Stimulated activated CD4-positive, alpha-beta T cell treated with anti-CD3 and anti-CD28 coated beads, TNF-alpha, amount 100 ng/mL, for 48 hours (primary cell): ENCODE measurements around the gene CR2.
"Not testable (repeated sequence)": the region's sequence is repeated elsewhere in the genome, so short reads cannot be mapped to it uniquely, and the experiment has no call there.

Experiments
- DNase-seq, 3 donors: peaks; one replicate each; pipeline ENCODE4 v3.0.0-alpha.2; 2020; ENCODE audit warnings: low read depth in 3 of 3

CR2 gene

GRCh38 chr1:207504438-207504837 lies 50.3 kb downstream of the CR2 start:
- DNase-seq = no peak

DNA sequence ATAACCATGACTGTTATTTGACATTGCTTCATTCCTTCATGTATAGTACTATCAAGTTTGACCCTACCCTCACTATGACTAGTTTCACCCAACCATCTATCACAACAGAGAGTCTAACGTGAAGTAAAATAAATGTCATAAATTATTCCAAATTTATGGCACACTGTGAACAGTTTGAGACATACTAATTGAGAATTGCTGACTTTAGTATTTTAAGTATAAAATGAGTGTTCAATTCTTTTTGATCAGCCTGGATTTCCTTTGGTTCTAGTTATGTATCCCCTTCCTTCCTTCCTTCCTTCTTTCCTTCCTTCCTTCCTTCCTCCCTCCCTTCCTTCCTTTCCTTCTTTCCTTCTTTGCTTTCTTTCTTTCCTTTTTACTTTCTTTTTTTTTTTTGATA lies 56.3 kb downstream of the CR2 start:
- DNase-seq = no peak

GRCh38 chr1:207514890-207515289 lies 60.8 kb downstream of the CR2 start:
- no peak for DNase-seq

- no peak for DNase-seq
Observed at GRCh38 chr1:207516729-207517128, 62.6 kb downstream of the CR2 start.

DNA sequence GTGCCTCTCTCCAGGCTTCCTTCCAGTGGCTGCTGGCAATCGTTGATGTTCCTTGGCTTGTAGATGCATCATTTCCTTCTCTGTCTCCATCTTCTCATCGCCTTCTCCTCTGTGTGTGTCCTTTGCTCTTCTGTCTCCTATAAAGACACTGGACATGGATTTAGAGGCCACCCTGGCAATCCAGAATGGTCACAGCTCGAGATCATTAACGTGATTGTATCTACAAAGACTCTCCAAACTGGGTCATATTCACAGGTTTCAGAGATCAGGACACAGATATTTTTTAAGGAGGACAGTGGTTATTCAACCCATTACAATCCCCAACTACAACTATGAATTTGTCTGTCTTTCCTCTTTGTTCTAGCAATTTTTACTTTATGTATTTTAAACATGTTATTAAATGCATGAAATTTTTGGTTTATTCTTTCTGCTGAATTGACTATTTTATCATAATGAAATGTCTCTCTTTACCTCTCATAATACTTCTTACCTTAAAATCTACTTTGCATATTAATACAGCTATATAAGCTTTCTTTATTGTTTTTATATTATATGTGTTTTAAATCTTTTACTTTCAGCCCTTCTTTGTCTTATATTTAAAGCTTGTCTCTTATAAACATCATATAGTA lies 64.6 kb downstream of the CR2 start:
- DNase-seq = no peak

- DNase-seq = no peak
Observed at GRCh38 chr1:207519505-207520399, 65.6 kb downstream of the CR2 start.

DNA sequence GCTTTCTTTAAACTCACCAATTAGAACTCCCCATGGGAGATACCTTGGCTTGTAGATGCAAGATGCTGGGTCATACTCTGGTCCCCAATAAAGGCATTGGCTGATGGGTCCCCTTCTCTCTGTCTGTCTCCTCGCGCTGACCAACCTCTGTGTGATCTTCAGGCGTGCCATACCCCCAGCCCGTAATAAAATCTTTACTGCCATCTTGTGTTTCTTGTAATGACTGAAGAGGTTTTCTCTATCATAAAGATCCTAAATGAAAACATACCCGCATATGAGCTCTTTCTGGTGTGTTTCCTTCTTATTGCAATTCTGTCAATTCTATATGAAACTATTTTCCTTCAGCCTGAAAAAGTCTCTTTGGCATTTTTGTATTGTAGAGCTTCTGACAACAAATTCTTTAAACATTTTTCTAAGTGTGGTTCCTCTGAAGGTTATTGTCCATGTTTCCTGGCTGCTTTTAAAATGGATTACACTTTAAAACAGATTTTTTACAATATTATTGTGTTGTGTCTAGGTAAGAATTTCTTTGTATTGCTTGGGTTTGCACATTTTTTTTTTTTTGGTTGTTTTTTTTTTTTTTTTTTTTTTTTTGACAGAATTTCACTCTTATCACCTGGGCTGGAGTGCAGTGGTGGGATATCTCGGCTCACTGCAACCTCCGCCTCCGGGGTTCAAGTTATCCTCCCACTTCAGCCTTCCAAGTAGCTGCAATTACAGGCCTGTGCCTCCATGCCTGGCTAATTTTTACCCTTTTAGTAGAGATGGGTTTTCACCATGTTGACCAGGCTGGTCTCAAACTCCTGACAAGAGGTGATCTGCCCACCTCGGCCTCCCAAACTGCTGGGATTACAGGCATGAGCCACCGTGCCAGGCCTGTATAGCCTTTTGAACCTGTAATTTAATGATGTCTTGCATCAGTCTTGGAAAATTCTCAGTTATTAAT lies 66.5 kb downstream of the CR2 start:
- DNase-seq = not testable (repeated sequence)

DNA sequence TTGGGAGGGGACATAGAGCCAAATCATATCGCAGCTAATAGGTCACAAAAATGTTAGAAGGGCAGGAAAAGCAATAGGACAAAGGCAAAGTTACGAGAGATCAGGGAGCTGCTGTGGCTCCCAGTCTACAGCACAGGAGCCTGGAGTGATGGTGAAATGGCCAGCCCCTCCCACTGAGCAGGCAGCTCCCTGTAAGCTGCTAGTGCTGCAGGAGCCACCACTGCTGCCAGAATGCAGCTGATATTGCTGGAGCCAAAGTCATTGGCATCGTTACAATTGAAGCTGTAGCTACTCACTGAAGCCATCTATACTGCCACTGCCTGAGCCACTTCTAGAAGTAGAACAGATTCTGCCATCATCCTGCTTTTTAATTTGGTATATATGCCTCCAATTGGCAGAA lies 71.1 kb downstream of the CR2 start:
- not testable (repeated sequence) for DNase-seq

DNA sequence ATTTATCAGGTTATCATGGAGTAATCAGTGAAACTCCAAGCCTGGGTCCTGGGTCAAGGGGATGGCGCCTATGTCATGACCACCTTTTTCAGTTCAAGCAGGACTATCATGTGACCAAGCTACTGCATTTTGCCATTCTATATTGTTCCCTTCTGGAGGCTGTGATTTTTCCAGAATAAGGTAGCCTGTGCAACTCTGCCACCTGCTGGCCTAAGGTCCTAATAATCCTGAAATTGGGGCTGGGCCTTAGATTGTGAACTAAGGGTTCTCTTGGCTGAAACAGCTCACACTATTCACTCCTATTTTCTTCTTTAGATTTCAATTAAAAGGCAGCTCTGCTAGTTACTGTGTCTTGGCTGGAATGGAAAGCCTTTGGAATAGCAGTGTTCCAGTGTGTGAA lies 74.3 kb downstream of the CR2 start:
- not testable (repeated sequence) for DNase-seq

DNA sequence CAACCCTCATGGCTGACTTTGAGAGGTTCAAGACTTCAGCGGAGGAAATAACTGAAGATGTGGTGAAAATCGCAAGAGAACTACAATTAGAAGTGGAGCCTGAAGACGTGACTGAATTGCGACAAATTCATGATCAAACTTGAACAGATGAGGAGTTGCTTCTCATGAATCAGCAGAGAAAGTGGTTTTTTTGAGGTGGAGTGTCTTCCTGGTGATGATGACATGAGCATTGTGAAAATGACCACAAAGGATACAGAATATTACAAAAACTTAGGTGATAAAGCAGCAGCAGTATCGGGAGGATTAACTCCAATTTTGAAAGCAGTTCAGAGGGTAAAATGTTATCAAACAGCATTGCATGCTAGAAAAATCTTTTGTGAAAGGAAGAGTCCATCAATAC lies 82.1 kb downstream of the CR2 start:
- DNase-seq = not testable (repeated sequence)
